NOMO-1 treated with DMSO at 0.1 percent for 48 hours (cell line): ENCODE measurements around the gene UMOD.

Experiments
- DNase-seq: peaks from one replicate; lab custom pipeline; 2025; ENCODE audit not compliant: unreplicated experiment; lab: John Stamatoyannopoulos, UW

The UMOD gene

DNA sequence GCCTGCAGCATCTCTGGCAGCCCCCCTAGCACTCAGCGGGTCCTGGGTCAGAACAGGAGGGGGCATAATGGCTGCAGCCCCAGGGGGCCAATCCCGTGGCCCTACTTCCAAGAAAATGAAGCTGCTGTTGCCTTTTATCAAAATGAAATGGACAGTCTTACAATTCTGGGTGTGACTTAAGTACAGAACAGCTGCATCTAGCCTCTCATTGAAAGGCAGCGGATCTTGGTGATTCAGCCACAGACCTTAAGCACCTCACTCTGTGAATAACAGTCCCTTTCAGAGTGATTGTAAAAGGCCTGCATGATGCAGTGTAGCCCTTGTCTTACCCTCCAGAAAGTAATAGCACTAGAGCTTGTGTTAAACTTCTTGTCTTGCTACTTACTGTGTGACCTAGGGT is 11.5 kb upstream of the UMOD start:
- no peak for DNase-seq

DNA sequence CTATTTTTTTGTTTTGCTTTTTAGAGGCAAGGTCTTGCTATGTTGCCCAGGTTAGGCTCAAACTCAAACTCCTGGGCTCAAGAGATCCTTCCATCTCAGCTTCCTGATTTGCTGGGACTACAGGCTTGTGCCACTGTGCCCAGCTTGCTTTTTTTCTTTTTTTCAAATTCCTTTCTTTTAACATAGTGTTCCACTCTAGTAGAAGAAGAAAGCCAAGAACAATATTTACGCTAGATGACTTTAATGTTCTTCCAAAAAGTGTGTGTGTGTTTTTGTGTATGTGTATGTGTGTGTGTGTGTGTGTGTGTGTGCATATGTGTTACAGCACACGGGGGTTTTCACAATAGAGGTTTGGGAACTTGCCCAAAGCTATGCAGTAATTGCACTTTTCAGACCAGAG is 10.7 kb upstream of the UMOD start:
- no peak for DNase-seq

DNA sequence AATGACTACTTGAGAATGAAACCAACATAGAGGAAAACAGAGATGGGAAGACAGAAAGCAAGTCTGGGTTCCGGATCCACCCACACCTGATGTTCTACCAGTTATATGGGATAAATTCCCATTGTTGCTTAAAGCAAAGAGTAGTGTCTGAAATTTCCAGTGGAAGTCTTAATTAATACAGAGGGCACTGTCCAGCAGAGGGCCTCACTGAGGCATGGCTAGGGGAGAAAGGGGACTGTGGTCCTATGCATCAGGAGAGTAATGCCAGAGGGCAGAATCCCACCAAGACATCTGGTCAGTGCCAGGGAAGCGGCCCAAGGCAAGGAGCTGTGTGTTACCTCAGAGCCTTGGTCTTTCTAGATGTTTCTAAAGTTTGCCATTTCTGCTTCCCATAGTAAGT is 7.5 kb upstream of the UMOD start:
- no peak for DNase-seq

DNA sequence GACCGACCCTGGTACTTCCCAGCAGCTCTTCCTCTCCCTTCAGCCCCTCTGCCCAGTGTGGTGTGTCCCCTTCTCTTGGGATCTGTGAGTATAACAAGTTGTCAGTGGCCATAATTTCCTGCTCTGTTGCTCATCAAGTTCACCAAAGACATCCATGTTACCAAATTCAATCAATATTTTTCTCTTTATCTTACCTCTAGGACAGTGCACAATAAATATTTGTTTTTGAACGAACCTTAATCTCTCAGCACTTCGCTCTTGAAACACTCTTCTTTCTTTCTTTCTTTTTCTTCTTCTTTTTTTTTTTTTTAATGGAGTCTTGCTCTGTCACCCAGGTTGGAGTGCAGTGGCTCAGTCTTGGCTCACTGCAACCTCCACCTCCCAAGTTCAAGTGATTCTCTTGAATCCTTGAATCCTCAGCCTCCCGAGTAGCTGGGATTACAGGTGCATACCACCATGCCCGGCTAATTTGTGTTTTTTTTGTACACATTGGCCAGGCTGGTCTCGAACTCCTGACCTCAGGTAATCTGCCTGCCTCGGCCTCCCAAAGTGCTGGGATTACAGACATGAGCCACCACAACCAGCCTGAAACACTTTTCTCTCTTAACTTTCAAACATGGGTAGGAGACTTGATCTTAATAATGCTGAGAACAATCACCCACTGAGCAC is 2.7 kb upstream of the UMOD start:
- DNase-seq = no peak

DNA sequence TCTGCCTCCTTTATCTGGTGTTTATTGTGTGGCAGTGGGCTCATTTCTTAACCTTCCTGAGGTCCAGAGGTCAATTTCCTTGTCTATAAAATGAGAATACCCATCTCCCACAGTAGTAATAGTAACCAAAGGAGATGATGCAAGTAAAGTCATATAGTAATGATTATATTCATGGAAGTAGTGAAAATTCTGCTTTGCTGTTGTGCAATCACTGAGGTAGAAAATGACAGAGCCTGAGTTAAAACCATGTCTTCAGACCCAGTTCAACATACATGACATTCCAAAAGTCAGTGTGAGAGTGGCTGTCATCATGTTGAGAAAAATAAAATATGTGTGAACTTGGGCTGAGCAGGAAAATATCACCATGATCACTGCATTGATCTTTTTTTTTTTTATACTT is 864 bp upstream of the UMOD start:
- no peak for DNase-seq

DNA sequence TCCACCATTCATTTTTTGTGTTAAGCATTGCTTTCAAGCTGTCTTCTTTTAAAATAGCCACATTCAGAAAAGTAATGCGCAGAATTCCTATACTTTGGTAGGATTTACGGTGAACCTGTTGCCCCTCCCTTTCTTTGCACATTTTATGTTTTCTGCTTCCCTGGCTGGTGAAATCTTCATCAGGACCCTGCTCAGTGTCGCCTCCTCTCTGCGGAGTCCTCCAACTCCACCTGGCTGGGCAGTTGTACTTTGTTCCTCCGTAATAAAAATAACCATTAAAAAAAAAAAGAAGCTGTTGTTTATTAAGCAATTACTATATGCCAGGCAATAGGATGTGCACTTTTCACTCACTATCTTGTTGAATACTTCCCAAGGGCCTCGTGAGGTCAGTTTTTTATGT is 2.9 kb downstream of the UMOD start:
- DNase-seq = no peak

DNA sequence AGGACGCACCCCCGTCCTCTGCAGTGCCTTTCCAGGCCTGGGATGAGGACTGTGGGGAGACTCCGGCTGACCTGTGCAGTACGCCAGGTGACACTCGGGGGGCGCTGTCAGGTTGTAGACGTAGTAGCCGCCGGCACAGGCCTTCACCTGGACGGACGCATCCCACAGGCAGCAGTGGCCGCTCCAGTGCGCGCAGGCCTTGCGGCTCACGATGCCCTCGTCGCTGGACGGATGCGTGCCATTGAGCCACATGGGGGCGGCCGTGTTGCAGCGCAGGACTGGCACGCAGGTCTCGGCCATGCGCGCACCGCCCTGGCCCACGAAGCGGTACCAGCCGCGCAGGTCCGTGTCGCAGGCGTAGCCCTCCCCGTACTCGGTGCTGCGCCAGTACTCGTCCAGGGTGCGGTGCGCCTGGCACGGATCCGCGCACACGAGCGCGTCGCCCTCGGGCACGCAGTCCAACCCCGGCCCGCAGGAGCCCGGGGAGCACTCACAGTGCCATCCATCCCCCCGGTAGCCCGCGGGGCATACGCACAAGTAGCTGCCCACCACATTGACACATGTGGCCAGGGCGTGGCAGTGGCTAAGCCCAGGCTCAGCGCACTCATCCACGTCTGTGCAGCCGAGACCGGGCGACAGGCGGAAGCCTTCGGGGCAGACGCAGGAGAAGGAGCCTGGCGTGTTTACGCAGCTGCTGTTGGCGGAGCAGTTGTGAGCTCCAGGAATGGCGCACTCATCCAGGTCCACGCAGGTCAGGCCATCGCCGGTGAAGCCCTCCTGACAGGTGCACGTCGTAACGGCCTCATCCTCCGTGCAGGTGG is 3.9 kb downstream of the UMOD start:
- no peak for DNase-seq

DNA sequence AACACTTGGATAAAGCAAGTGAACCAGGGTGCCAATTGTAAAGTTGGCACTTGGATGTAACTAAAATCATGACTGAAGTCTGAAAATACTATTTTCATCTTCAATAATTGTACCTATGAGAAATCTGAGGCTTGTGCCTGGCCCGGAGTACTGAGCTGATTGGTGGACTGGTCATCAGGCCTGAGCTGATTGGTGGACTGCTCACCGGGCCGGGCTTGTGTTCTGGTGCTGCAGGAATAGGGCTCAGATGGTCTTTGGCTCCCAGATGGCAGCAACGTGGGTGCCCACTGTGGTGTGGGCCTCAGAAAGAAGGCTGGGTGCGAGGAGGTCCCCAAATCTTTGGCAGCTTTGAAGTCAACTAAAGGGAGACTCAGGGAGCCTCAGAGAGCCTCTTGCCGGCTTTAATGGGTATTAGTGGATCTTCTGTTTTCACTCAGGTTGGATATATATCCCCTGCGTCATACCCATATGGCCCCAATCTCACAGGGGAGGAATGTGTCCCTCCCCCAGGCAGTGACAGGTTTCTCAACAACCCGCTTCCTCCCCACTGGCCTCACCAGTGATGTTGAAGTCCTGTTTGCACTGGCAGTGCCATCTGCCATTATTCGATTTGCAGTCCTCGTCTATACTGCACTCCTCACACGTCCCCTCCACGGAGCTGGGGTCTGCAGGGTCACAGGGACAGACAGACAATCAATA is 4.7 kb downstream of the UMOD start:
- no peak for DNase-seq

DNA sequence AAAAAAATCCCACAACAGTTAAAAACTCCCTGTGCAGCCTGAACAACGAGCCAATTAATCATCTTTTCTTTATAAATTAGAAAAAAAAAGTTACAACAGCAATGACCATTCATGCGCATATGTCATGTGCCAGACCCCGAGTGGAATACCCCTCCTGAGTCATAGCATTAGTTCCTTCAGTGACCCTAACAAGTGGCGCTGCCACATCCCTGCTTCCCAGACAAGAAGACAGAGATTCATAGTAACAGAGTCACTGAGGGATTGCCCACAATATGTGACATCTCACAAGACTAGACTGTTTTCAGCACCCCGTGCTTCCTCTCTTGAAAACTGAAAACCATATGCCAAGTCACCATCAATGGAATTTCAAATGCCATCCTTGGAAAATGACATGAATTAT is 7.9 kb downstream of the UMOD start:
- no peak for DNase-seq

DNA sequence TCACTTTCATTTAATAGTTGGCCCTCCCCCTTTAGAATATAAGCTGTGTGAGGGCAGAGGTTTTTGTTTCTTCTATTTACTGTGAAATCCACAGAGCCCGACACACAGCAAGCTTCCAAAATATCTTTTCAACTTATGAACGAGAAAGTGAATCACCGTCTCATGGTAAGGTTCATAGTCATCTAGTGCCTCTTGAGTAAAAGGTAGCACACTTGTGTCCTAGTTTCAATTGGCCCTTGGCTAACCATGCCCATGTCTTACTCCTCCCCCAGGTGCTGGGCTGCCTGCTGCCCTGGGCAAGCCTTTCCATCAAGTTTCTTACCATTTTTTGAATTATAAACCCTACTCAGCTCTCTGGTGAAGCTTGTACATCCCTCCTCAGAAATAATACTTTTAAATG is 12.8 kb downstream of the UMOD start:
- DNase-seq = no peak

DNA sequence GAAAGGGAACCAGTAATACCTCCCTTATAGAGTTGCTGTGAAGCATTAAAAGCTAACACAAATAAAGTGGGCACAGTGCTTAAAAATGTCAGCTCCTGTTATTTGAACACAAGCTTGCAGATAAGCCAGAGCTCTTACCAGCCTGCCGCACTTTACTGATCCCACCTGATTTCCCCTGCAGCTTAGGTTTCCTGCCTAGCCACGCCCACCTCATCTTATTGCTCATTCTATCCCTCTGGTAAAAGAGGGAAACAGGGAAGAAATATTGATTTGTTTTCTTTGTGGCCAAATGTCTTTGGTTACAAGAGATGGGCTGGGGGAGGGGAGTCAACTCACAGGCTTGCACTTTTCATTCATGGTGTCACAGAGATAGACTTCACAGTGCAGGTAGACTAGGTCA is 15.6 kb downstream of the UMOD start:
- no peak for DNase-seq

DNA sequence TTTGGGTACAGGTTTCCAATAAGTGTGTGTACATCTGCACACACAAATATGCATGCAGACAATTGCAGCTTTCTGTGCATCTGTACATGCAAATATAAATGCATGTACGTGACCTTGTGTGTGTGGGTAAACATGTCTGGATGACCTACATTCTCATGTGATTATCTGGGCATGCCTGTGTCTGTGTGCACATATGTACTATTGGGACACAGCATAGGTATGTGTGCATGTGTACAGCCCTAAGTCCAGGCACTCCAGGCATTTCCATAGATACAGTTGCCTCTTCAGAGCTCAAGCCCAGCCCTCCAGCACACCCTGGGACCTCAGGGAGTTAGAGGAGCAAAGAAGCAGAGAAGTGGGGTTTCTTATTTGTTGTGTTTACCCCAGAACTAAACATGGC is 18.1 kb downstream of the UMOD start:
- no peak for DNase-seq

DNA sequence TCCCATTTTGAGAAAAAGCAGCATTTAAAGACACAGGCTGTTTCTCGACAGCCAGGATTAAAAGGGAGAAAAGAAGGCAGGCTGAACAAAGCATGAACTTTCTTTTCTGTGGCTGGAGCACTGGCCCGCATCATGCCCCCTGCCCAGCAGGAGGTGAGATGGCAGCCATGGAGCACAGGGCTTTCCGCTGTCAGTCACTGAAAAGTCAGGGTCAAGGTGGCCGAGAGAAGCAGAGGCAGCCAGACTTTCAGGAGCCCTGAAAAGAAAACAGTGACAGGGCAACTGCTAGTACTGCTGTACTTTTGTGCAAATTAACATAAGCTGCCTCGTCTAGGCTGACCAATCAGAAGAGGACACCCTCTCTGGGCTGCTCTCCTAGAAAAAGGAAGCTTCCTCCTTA is 19.4 kb downstream of the UMOD start:
- DNase-seq = no peak

DNA sequence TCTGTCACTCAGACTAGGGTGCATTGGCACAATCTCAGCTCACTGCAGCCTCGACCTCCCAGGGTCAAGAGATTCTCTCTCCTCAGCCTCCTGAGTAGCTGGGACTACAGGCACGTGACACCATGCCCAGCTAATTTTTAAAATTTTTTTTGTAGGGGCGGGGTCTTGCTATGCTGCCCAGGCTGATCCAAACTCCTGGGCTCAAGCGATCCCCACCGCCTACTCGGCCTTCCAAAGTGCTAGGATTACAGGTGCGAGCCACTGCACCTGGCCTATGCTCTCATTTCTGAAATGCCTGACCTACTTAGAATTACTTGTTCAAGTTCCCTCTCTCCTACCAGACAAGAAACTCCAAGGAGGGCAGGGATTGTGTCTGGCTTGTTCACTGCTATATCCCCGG is 20.1 kb downstream of the UMOD start:
- DNase-seq = no peak

DNA sequence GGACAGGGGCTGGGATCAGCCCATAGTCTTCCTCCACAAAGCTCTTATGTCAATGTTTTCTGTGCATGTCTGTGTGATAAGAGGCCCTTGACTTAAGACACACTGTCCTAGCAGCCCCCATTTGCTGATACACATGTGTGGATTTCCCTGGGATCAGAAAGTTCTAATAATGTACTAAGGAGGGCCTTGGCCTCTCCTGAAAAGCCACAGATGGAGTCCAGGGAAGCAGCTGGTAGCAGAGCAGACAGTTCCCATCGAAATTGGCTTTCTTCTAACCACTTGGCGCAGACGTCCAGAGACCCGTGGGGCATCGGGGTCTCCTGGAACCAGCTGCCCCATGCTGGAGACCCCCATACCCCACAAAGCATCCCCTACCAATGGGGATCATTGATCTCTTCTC is 20.9 kb downstream of the UMOD start:
- DNase-seq = no peak

DNA sequence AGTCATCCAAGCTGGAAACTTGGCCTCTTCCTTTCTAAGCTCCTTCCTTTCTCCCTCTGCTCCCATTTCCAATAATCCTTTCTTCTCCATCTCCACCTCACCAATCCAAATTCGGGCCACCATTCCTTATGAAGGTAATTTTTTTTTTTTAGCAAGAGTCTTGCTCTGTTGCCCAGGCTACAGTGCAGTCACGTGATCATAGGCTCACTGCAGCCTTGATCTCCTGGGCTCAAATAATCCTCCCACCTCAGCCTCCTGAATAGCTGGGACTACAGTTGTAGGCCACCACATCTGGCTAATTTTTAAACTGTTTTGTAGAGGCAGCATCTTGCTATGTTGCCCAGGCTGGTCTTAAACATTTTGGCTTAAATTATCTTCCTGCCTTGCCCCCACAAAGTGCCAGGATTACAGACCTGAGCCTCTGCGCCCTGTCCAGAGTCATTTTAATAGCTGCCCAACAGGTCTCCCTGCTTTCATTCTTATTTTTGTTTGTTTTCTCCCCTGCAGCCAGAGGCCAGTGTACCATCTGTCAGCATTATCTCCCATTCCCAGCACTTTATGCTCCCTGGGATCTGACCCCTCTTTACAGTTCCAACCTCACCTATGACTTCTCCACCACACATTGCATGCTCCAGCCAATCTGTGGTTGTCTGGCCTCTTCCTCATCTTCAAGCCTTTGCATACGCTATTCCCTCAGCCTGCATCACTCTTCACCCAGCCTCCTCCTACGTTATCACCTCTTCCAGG is 22.9 kb downstream of the UMOD start:
- no peak for DNase-seq

DNA sequence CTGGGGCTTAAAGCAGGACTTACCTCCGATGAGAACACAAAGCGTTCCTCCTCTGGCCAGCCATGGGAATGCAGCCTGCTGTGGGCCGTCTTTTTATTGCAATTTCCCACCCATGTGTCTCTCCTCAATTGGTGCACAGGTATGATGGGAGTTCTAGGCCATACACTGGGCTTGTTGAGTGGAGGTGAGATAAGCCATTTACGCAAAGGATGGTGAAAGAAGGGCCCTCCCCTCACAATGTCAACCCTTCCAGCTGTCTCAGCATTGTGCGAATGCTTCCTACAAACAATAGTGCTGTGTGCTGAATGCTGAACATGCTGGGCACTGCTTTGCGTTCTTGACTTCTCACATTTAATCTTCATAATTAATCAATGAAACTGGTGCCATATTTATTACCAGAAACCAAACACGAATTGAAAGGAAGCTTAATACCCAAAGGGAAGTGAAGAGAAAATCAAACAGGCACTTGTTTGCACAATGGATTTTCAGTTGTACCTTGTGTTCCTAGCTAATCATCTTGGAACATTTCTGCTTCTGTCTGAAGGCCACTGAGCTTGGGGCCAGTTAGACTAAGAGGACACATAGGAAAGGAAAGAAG is 25.0 kb downstream of the UMOD start, which contains the start of gene GP2:
GP2 (minus strand) TSS at position 70 of the 598 bp plus-strand sequence. CDS start 1,082 bp downstream, outside the sequence.
- no peak for DNase-seq

DNA sequence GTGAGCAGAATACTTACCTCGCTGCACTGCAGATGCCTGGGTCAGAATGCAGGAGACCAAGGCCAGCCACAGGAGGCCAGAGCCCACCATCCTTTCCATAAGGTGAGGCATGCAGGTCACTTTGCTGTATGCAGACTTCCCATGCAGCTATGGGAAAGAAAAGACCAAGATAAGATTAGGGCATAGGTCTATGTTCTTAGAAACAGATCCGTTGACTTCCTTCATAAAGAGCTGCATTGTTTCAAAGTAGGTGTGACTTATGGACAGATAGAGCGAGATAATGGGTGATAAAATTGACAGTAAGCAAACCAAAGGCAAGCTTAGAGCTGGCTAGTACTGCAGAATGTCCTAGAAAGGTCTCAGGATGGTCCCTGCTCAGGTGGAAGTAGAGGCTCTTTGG is 26.2 kb downstream of the UMOD start:
- DNase-seq = no peak

DNA sequence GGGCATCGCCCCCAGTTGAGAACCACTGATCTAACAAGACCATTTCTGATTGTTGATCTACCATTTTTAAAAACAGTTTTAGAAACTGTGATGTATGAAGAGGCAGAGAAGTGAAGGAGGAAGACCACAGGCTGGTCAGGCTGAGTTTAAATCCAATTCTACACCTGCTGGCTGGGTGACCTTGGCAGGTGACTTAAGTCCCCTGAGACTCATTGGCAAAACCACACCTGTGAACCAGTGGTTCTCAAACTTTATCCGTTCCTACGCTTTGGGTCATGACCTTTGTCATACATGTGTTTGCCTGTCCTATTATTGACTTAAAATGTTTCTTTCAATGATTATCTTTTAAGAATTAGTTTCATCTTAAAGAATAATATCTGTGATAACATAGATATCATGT is 27.5 kb downstream of the UMOD start:
- no peak for DNase-seq

DNA sequence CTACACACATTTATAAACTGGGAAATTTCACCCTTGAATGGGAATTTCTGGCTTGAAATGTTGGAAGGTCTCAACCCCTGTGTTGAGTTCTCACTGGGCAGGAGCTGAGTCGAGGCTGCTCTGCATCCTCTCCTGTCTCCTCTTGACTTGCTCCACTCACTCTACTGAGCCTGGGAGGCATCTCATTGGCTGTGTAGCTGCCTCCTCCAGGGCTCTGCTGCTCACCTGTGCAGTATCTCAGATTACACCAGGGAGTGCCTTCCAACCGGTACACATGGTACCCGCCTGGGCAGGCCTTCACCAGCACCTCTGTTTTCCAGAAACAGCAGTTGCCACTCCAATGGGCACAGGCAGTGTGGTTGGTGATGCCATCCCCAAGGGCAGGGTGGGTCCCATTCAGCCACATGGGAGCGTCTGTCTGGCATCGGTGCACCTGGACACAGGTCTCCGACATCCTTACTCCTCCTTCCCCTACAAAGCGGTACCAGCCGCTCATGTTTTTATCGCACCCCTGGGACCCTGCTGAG is 28.9 kb downstream of the UMOD start:
- no peak for DNase-seq

DNA sequence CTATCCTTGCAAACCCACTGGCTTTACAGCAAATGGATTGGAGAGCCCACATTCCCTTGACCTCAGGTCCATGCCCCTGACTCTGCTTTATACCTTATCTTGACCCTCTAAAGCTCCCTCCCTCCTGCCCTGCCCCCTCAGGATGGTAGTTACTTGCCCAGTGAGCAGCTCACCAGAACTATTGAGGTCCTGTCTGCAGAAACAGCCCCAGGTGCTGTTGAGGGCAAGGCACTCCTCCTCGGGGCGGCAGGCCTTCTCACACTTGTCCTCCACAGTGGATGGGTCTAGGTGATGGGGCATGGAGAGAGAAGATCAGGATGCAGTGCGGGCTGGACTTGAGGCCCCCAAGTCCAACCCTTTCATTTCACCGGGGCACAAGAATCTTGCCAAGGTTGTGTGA is 29.8 kb downstream of the UMOD start:
- DNase-seq = no peak
